Measurements from ENCODE around the gene USP21. TPM values are rescaled to one million over a fixed set of nuclear protein-coding genes. Genes with fewer than 3 reads are reported as not detected.

Gene USP21
- total and polyA plus RNA-seq, 2 of the 4 experiments (the other 2 are of a cell fraction) = 6.3 to 23.8 TPM

DNA sequence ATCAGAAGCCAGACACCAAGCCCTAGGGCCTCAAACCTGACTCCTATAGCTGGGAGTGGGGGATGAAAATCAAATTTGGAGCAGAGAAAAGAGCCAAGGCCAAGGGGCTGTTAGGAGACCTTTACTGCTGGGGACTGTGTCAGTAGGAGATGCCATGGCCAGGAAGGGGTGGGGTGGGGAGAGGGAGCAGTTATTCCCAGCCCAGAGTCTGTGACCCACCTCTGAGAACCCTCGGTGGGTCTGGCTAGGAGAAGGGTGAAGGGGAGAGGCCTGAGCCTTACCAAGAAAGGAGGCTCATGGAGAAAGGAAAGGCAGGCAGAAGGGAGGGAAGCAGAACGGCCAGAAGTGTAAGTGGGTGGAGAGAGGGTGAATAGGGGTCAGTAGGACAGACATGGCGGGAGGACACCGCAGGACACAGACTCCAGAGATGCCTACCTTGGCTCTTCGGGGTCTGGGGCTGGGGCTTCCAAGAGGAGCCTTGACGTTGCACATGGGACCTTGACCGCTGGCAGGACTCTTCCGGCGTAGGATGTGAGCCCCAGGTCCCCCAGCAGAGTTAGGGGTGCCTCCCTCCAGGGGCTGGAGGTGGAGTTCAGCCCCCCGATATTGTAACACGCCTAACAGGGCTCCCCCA is 38.4 kb downstream of the USP21 start:
- Histone ChIP-seq H3K14ac (replicated peaks; ENCODE audit: low read depth, low read length) (peak overlapping the region; percentile 88), H3K56ac (ENCODE audit: extremely low read depth, insufficient read depth, low read length) (no peak overlapping the region), H3K27ac (ENCODE audit: insufficient read depth, low read length) (peak overlapping the region; percentile 71; the same call in 1 of the 2 replicates), H3K79me1 (ENCODE audit: low read depth in 1 of 2, low read length in 2 of 2) (peaks cover 4 to 5% of the 10 kb centered on the region in 2 experiments), H2BK5ac (ENCODE audit: low read depth, low read length, poor library complexity, severe bottlenecking) (peak overlapping the region; percentile 44), H2AFZ (replicated peaks; ENCODE audit: low read length, poor library complexity) (peak overlapping the region; percentile 94), H3K18ac (ENCODE audit: low read depth, low read length) (peak overlapping the region; percentile 26; the same call in 1 of the 2 replicates), H2AK5ac (ENCODE audit: low read depth, low read length) (peak overlapping the region; percentile 43; the same call in 1 of the 2 replicates), H3K4me1 (ENCODE audit: control insufficient read depth, insufficient read depth, low read length) (peaks cover 31% of the 10 kb centered on the region), H2BK120ac (ENCODE audit: low read depth, low read length) (peak overlapping the region; percentile 41; the same call in 1 of the 2 replicates), H4K8ac (ENCODE audit: low read depth in 2 of 2, low read length in 2 of 2) (peak overlapping the region; percentile 96), H3K23ac (ENCODE audit: low read depth, low read length) (0 out of 2 replicates have a peak overlapping the region, but pooled peaks have one; percentile 76), H3K36me3 (ENCODE audit: control insufficient read depth, insufficient read depth, low read length) (no peaks in the 10 kb centered on the region), H4K5ac (ENCODE audit: low read depth, low read length) (peak overlapping the region; percentile 43), H3K4ac (ENCODE audit: low read depth, low read length) (peak overlapping the region; percentile 88), H3K9me1 (ENCODE audit: insufficient read depth, low read length) (peaks cover 17% of the 10 kb centered on the region), H2AK9ac (replicated peaks; ENCODE audit: low read depth, low read length, poor library complexity) (peak overlapping the region; percentile 92), H3K9me3 (ENCODE audit: control insufficient read depth, insufficient read depth, low read length) (no peaks in the 10 kb centered on the region), H2BK15ac (ENCODE audit: low read depth, low read length) (0 out of 3 replicates have a peak overlapping the region, but pooled peaks have one; percentile 49), H3K27me3 (ENCODE audit: control insufficient read depth, insufficient read depth, low read length) (no peaks in the 10 kb centered on the region), H3K4me2 (ENCODE audit: low read depth, low read length) (peak overlapping the region; percentile 70), H4K91ac (ENCODE audit: insufficient read depth, low read depth, low read length) (peak overlapping the region; percentile 76), H3K4me3 (ENCODE audit: insufficient read depth, low read depth, low read length) (no peak overlapping the region), H3K9ac (ENCODE audit: low read depth, low read length) (peak overlapping the region; percentile 33), H4K20me1 (ENCODE audit: insufficient read depth, low read length) (no peaks in the 10 kb centered on the region), H2BK20ac (ENCODE audit: low read depth, low read length) (peak overlapping the region; percentile 29; the same call in 1 of the 2 replicates)
- ATAC-seq (ENCODE audit: low read depth) = no peak
- BruUV-seq (replicated peaks) = no TSS peak
- 69% methylated on average over 7 of the region's 11 CpGs; no CpG with 5 or more reads in 1 of the 2 experiments for WGBS, 2 experiments (ENCODE audit: extremely low coverage in 2 of 2, insufficient read length in 1 of 2)
- TF ChIP-seq CEBPB (IDR thresholded peaks at IDR 0.05; ENCODE audit: low read depth, low read length) (no peak), RCOR1 (IDR thresholded peaks at IDR 0.05; ENCODE audit: insufficient replicate concordance, low read length) (no peak), RAD21 (IDR thresholded peaks at IDR 0.05; ENCODE audit: low read length) (no peak), MAZ (IDR thresholded peaks at IDR 0.05; ENCODE audit: borderline replicate concordance, low read depth, low read length) (no peak), NFE2L2 (IDR thresholded peaks at IDR 0.05; ENCODE audit: low read depth, low read length) (no peak), POLR2A (IDR thresholded peaks at IDR 0.05; ENCODE audit: low read depth, low read length) (no peak), RFX5 (IDR thresholded peaks at IDR 0.05; ENCODE audit: low read depth, low read length) (no peak), MAFK (IDR thresholded peaks at IDR 0.05; ENCODE audit: low read depth, low read length) (no peak), BHLHE40 (IDR thresholded peaks at IDR 0.05; ENCODE audit: low read depth, low read length) (no peak), CHD1 (IDR thresholded peaks at IDR 0.05; ENCODE audit: low read depth, low read length) (no peak), SMC3 (IDR thresholded peaks at IDR 0.05; ENCODE audit: low read depth, low read length) (no peak)
- TF ChIP-seq, protein P1, sequence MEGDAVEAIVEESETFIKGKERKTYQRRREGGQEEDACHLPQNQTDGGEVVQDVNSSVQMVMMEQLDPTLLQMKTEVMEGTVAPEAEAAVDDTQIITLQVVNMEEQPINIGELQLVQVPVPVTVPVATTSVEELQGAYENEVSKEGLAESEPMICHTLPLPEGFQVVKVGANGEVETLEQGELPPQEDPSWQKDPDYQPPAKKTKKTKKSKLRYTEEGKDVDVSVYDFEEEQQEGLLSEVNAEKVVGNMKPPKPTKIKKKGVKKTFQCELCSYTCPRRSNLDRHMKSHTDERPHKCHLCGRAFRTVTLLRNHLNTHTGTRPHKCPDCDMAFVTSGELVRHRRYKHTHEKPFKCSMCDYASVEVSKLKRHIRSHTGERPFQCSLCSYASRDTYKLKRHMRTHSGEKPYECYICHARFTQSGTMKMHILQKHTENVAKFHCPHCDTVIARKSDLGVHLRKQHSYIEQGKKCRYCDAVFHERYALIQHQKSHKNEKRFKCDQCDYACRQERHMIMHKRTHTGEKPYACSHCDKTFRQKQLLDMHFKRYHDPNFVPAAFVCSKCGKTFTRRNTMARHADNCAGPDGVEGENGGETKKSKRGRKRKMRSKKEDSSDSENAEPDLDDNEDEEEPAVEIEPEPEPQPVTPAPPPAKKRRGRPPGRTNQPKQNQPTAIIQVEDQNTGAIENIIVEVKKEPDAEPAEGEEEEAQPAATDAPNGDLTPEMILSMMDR (conservative IDR thresholded peaks at IDR 0.05; ENCODE audit: low read depth, low read length) = no peak
- TF ChIP-seq, protein P2, sequence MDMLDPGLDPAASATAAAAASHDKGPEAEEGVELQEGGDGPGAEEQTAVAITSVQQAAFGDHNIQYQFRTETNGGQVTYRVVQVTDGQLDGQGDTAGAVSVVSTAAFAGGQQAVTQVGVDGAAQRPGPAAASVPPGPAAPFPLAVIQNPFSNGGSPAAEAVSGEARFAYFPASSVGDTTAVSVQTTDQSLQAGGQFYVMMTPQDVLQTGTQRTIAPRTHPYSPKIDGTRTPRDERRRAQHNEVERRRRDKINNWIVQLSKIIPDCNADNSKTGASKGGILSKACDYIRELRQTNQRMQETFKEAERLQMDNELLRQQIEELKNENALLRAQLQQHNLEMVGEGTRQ (IDR thresholded peaks at IDR 0.05; ENCODE audit: low read depth, low read length) = no peak
- TF ChIP-seq, protein P3, sequence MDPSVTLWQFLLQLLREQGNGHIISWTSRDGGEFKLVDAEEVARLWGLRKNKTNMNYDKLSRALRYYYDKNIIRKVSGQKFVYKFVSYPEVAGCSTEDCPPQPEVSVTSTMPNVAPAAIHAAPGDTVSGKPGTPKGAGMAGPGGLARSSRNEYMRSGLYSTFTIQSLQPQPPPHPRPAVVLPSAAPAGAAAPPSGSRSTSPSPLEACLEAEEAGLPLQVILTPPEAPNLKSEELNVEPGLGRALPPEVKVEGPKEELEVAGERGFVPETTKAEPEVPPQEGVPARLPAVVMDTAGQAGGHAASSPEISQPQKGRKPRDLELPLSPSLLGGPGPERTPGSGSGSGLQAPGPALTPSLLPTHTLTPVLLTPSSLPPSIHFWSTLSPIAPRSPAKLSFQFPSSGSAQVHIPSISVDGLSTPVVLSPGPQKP (IDR thresholded peaks at IDR 0.05; ENCODE audit: borderline replicate concordance, low read depth, low read length) = no peak
- intact Hi-C loops (cut with micrococcal nuclease) = no loop called here
- CTCF ChIA-PET = no interaction called here
- in situ Hi-C loops (cut with MboI; ENCODE audit: low sequenced_read_pairs) = no loop called here
- dilution Hi-C loops (cut with HindIII; ENCODE audit: low sequenced_read_pairs, unreplicated experiment) = no loop called here
- POLR2A ChIA-PET (ENCODE audit: unreplicated experiment) = no interaction called here
- DNase-seq = no peak

Data from IMR-90 (cell line).